NCI-H526 treated with DMSO at 0.1 percent for 48 hours (cell line): Measurements from ENCODE around the gene NFIC.
"Not testable (repeated sequence)": the region's sequence is repeated elsewhere in the genome, so short reads cannot be mapped to it uniquely, and the experiment has no call there.

Source experiments
- DNase-seq: peaks from one replicate; lab custom pipeline; 2025; lab: John Stamatoyannopoulos, UW

The NFIC gene

DNA sequence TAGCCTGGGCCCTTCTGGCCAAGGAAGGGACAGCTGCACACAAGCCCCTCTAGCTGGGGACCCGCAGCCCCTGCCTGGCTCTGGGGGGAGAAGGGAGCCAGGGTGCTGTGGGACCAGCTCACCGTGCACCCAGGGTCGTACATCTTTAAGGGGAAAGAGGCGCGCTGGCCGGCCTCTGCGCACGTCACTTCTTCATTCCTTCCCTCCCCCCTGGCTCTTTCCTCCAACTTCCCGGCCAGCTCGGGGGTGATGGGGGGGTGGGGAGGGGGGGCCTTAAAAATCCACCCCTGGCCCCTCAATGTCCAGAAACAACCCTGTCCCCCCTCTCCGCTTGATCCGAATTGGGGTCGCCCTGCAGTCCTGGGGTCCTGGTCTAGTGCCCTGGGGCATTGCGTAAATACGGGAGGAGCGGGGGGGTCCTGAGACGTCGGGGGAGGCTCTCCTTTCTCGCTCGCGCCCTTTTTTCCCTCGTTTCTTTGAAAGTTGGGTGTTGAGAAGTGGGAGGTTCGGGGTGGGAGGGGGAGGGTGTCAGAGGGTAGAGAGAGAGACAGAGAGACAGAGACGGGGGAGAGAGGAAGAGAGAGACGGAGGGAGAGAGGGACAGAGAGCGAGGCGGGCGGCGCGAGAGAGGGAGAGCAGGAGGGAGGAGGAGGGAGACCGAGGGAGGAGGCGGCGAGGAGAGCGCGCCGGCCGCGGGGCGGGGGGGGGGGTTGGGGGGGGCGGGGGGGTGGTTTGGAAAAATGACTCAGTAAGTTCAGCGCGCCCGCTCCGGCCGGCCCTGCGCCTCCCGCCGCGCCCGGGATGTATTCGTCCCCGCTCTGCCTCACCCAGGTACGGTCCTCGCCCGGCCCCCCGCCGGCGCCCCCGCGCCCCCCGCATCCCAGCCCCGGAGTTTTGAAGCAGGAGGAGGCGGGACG lies at the start of gene NFIC:
NFIC (plus strand) TSS at position 748 of the 917 bp plus-strand sequence; CDS start at position 802, 54 bp downstream.
- DNase-seq = peak; percentile 12

GRCh38 chr19:3316659-3317207 lies 49.6 kb upstream of the NFIC start:
- no peak for DNase-seq

- DNase-seq = no peak
Measured at GRCh38 chr19:3319643-3320353, 46.6 kb upstream of the NFIC start.

- DNase-seq = no peak
Measured at GRCh38 chr19:3320354-3320670, 46.1 kb upstream of the NFIC start.

GRCh38 chr19:3320853-3321252 lies 45.5 kb upstream of the NFIC start:
- no peak for DNase-seq

DNA sequence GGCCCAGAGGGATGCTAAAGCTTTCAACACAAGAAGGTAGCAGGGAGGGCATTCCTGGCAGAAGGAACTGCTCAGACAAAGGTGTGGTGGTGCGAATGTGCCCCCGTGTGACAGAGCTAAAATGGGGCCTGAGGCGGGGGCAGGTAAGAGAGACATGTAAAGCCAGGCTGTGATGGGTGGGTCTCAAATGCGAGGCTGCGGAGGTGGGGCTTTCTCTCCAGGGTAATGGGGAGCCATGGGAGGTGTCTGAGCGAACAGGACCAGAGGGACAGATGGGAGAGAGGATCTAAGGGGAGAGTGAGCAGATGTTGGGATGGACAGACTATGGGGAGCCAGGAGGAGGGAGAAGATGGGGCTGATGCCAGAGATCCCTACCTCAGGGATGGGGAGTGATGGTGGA lies 44.7 kb upstream of the NFIC start:
- DNase-seq = no peak

GRCh38 chr19:3322199-3322978 lies 44.0 kb upstream of the NFIC start:
- DNase-seq = no peak

DNA sequence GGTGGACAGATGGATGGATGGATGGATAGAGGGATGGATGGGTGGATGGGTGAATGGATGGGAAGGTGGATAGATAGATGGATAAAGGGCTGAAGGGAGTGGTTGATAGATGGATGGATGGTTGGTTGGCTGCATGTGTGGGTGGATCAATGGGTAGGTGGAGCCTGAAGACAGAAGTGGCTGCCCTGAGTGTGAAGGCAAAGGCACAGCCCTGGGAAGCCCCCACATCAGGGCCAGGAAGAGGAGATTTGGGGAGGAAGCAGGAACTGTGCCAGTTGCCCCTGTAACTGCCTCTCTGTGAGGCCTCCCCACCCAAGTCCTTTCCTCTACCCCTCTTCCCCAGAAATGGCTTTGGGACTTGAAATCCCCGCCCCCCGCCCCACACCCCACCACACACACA lies 43.4 kb upstream of the NFIC start:
- DNase-seq = no peak

- DNase-seq = no peak
Measured at GRCh38 chr19:3323658-3324057, 42.7 kb upstream of the NFIC start.

GRCh38 chr19:3324405-3324856 lies 42.0 kb upstream of the NFIC start:
- DNase-seq = no peak

GRCh38 chr19:3325451-3325850 lies 40.9 kb upstream of the NFIC start:
- DNase-seq = no peak

GRCh38 chr19:3328743-3329142 lies 37.6 kb upstream of the NFIC start:
- no peak for DNase-seq

DNA sequence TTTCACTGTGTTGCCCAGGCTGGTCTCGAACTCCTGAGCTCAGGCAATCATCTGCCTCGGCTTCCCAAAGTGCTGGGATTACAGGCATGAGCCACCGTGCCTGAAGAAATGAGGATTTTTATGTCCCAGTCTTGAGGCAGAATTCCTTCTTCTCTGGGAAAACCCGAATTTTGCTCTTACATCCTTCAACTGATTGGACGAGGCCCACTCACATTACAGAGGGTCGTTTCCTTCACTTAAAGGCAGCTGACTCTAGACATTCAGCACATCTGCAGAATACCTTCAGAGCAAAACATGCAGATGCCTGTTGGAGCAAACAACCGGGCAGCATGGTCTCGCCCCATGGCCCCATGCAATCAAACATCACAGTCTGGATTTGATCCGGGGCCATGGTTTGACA lies 36.3 kb upstream of the NFIC start:
- DNase-seq = no peak

DNA sequence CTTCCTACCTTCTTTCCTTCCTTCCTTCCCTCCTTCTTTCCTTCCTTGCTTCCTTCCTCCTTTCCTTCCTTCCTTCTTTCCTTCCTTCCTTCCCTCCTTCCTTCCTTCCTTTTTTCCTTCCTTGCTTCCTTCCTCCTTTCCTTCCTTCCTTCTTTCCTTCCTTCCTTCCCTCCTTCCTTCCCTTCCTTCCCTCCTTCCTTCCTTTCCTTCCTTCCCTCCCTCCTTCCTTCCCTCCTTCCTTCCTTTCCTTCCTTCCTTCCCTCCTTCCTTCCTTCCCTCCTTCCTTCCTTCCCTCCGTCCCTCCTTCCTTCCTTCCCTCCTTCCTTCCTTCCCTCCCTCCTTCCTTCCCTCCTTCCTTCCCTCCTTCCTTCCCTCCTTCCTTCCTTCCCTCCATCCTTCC lies 34.2 kb upstream of the NFIC start:
- DNase-seq = not testable (repeated sequence)

DNA sequence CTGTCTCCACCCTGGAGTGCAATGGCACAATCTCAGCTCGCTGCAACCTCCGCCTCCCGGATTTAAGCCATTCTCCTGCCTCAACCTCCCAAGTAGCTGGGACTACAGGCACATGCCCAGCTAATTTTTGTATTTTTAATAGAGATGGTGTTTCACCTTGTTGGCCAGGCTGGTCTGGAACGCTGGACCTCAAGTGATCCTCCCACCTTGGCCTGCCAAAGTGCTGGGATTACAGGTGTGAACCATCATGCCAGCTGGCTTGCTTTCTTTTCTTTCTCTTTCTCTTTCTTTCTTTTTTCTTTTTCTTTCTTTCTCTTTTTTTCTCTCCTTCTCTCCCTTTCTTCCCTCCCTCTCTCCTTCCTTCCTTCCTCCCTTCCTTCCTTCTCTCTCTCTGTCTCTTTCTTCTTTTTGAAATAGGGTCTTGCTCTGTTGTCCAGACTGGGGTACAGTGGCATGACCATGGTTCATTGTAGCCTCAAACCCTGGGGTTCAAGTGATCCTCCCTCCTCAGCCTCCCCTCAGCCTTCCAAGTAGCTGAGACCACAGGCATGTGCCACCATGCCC lies 33.3 kb upstream of the NFIC start:
- DNase-seq = no peak

DNA sequence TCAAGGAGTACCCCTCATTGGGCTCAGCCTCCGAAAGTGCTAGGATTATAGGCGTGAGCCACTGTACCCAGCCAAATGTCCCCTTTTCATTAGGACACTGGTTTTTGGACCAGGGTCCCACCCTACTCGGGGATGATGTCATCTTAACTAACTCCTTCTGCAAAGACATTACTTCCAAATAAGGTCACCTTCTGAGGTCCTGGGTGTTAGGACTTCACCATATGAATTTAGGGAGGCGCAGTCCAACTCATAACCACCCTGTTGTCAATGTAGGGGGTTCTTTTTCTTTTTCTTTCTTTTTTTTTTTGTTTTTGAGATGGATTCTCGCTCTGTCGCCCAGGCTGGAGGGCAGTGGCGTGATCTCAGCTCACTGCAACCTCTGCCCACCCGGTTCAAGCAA lies 32.7 kb upstream of the NFIC start:
- DNase-seq = no peak

DNA sequence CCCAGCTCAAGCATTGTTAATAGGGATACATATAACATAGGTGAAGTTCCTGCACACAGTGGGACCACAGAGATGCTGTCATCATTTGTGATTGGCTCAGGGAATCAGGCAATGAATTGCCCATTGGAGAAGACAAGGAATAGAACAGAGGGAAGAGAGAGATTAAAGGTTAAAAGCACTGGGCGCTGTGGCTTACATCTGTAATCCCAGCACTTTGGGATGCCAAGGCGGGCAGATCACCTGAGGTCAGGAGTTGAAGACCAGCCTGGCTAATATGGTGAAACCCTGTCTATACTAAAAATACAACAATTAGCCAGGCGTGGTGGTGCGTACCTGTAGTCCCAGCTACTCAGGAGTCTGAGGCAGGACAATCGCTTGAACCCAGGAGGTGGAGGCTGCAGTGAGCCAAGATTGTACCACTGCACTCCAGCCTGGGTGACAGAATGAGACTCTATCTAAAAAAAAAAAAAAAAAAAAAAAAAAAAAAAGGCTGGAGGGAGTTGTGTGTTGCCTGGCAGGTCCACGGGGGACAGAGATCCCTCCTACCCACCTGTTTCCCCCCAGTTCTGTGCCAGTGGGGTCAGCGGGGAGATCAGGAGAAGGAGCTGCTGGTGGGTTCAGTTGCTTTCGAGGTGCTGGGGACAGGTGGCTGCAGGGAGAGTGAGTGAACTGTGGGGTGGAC lies 31.5 kb upstream of the NFIC start:
- DNase-seq = not testable (repeated sequence)

- DNase-seq = no peak
Measured at GRCh38 chr19:3335431-3336350, 30.7 kb upstream of the NFIC start.

- DNase-seq = no peak
Measured at GRCh38 chr19:3336351-3336679, 30.1 kb upstream of the NFIC start.
